ENCODE measurements around the gene SPATA6. TPM values are rescaled to one million over a fixed set of nuclear protein-coding genes. Genes with fewer than 3 reads are reported as not detected.
"Not testable (repeated sequence)": the region's sequence is repeated elsewhere in the genome, so short reads cannot be mapped to it uniquely, and the experiment has no call there.

SPATA6 gene
- total RNA-seq (7.4 and 8.9 TPM in 2 replicates), polyA plus RNA-seq (5.5 and 6.8 TPM in 2 replicates), polyA minus RNA-seq (ENCODE audit: low replicate concordance) (0.27 and 4.2 TPM in 2 replicates)
- polyA plus RNA-seq (2012): 5.3 and 5.4 TPM in 2 replicates

- Histone ChIP-seq H2AFZ (ENCODE audit: low read length) (peak within 1 kb of the TSS; percentile 94), H3K36me3 (ENCODE audit: control insufficient read depth, insufficient read depth, low read length) (no peaks in the 10 kb centered on the region), H4K20me1 (ENCODE audit: control insufficient read depth, extremely low read depth, insufficient read depth, low read length) (no peaks in the 10 kb centered on the region), H3K9ac (ENCODE audit: insufficient read depth, low read length) (peak within 1 kb of the TSS; percentile 66), H3K27ac (ENCODE audit: insufficient read depth, low read length) (peak within 1 kb of the TSS; percentile 83), H3K4me1 (ENCODE audit: control insufficient read depth, extremely low read depth, insufficient read depth, low read length) (no peaks in the 10 kb centered on the region), H3K79me2 (ENCODE audit: control insufficient read depth, insufficient read depth, low read length) (no peaks in the 10 kb centered on the region), H3K4me2 (ENCODE audit: extremely low read depth, insufficient read depth, low read length) (peak within 1 kb of the TSS; percentile 91), H3K27me3 (ENCODE audit: control insufficient read depth, insufficient read depth, low read length) (no peaks in the 10 kb centered on the region), H3K4me3 (replicated peaks in 1 of 4; ENCODE audit: control extremely low read depth in 1 of 4, insufficient read depth in 1 of 4, low read depth in 3 of 4, low read length in 4 of 4) (peak within 1 kb of the TSS; percentile 73 to 79 (median 78)), H3K9me3 (ENCODE audit: control insufficient read depth, insufficient read depth, low read depth, low read length) (no peaks in the 10 kb centered on the region)
- TF ChIP-seq, protein P1, sequence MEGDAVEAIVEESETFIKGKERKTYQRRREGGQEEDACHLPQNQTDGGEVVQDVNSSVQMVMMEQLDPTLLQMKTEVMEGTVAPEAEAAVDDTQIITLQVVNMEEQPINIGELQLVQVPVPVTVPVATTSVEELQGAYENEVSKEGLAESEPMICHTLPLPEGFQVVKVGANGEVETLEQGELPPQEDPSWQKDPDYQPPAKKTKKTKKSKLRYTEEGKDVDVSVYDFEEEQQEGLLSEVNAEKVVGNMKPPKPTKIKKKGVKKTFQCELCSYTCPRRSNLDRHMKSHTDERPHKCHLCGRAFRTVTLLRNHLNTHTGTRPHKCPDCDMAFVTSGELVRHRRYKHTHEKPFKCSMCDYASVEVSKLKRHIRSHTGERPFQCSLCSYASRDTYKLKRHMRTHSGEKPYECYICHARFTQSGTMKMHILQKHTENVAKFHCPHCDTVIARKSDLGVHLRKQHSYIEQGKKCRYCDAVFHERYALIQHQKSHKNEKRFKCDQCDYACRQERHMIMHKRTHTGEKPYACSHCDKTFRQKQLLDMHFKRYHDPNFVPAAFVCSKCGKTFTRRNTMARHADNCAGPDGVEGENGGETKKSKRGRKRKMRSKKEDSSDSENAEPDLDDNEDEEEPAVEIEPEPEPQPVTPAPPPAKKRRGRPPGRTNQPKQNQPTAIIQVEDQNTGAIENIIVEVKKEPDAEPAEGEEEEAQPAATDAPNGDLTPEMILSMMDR (conservative IDR thresholded peaks at IDR 0.05 in 1 of 2, IDR thresholded peaks at IDR 0.05 in 1 of 2; ENCODE audit: low read depth in 1 of 2, low read length in 2 of 2): peak in 1 of 2 donors; percentile 8
- no peak for TF ChIP-seq EZH2 (IDR thresholded peaks at IDR 0.05; ENCODE audit: low read length, missing control alignments)
- peak; percentile 89 to 96 for DNase-seq (ENCODE audit: low read depth in 2 of 2)
Measured at GRCh38 chr1:48471691-48472576, at the start of gene SPATA6. SPATA6 (minus strand) TSS chr1:48472204; CDS start chr1:48472008, 196 bp downstream.

DNA sequence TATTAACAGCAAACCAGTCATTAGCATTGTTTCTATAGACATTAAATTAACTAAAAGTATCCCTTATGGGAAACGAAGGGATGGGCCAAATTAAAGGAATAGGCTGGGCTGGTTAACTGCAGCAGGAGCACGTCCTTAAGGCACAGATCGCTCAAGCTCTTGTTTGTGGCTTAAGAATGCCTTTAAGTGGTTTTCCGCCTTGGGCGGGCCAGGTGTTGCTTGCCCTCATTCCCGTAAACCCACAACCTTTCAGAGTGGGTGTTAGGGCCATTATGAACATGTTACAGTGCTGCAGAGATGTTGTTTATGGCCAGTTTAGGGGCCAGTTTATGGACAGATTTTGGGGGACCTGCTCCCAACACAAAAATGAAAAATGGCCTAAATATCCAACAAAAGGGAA is 47.9 kb upstream of the SPATA6 start:
- H3K27ac ChIP-seq (ENCODE audit: insufficient read depth, low read length); H3K9me3 ChIP-seq (ENCODE audit: control insufficient read depth, insufficient read depth, low read depth, low read length); DNase-seq (ENCODE audit: low read depth in 2 of 2); H3K9ac ChIP-seq (ENCODE audit: insufficient read depth, low read length); H3K79me2 ChIP-seq (ENCODE audit: control insufficient read depth, insufficient read depth, low read length); H3K4me1 ChIP-seq (ENCODE audit: control insufficient read depth, extremely low read depth, insufficient read depth, low read length); H3K27me3 ChIP-seq (ENCODE audit: control insufficient read depth, insufficient read depth, low read length); H2AFZ ChIP-seq (ENCODE audit: low read length); H4K20me1 ChIP-seq (ENCODE audit: control insufficient read depth, extremely low read depth, insufficient read depth, low read length); H3K36me3 ChIP-seq (ENCODE audit: control insufficient read depth, insufficient read depth, low read length); H3K4me3 ChIP-seq (replicated peaks in 1 of 4; ENCODE audit: control extremely low read depth in 1 of 4, insufficient read depth in 1 of 4, low read depth in 3 of 4, low read length in 4 of 4); H3K4me2 ChIP-seq (ENCODE audit: extremely low read depth, insufficient read depth, low read length): not testable (repeated sequence)

- Histone ChIP-seq H3K27ac (ENCODE audit: insufficient read depth, low read length) (no peak overlapping the region), H3K4me1 (ENCODE audit: control insufficient read depth, extremely low read depth, insufficient read depth, low read length) (no peaks in the 10 kb centered on the region), H2AFZ (ENCODE audit: low read length) (no peak overlapping the region), H3K27me3 (ENCODE audit: control insufficient read depth, insufficient read depth, low read length) (no peaks in the 10 kb centered on the region), H3K4me2 (ENCODE audit: extremely low read depth, insufficient read depth, low read length) (no peak overlapping the region), H3K79me2 (ENCODE audit: control insufficient read depth, insufficient read depth, low read length) (no peaks in the 10 kb centered on the region), H3K9ac (ENCODE audit: insufficient read depth, low read length) (no peak overlapping the region), H3K9me3 (ENCODE audit: control insufficient read depth, insufficient read depth, low read depth, low read length) (no peaks in the 10 kb centered on the region), H3K4me3 (replicated peaks in 1 of 4; ENCODE audit: control extremely low read depth in 1 of 4, insufficient read depth in 1 of 4, low read depth in 3 of 4, low read length in 4 of 4) (no peak overlapping the region), H4K20me1 (ENCODE audit: control insufficient read depth, extremely low read depth, insufficient read depth, low read length) (no peaks in the 10 kb centered on the region), H3K36me3 (ENCODE audit: control insufficient read depth, insufficient read depth, low read length) (no peaks in the 10 kb centered on the region)
- TF ChIP-seq, protein P1 (conservative IDR thresholded peaks at IDR 0.05 in 1 of 2, IDR thresholded peaks at IDR 0.05 in 1 of 2; ENCODE audit: low read depth in 1 of 2, low read length in 2 of 2): no peak
- TF ChIP-seq EZH2 (IDR thresholded peaks at IDR 0.05; ENCODE audit: low read length, missing control alignments): no peak
- DNase-seq (ENCODE audit: low read depth in 2 of 2): no peak
Measured at GRCh38 chr1:48506870-48507269, 34.9 kb upstream of the SPATA6 start.

Data from fibroblast of lung (primary cell).